Liver (tissue), 9 donors: ENCODE measurements around the gene CADPS. TPM values are rescaled to one million over a fixed set of nuclear protein-coding genes. Genes with fewer than 3 reads are reported as not detected.

Experiments used
- DNase-seq: peaks from one replicate; pipeline ENCODE4 v3.0.0-alpha.2; 2017; ENCODE audit warnings: low spot score
- H3K27ac ChIP-seq, 2 donors: one replicate each; pipeline ENCODE4 v1.7.0; 2013; ENCODE audit warnings: inconsistent platforms in 2 of 2, low read length in 2 of 2, control low read depth in 1 of 2, low read depth in 1 of 2, mild to moderate bottlenecking in 1 of 2
- H3K27me3 ChIP-seq, 4 donors: one replicate each; pipeline versions ENCODE4 v1.6.1 to v1.7.0; 2013; ENCODE audit warnings: low read length in 3 of 4, inconsistent platforms in 1 of 4, mild to moderate bottlenecking in 1 of 4, moderate library complexity in 1 of 4; ENCODE audit not compliant: control insufficient read depth in 4 of 4, insufficient read depth in 4 of 4
- H3K36me3 ChIP-seq, 4 donors: one replicate each; pipeline versions ENCODE4 v1.6.1 to v1.7.0; 2013; ENCODE audit warnings: low read length in 3 of 4, mild to moderate bottlenecking in 3 of 4, low read depth in 1 of 4, moderate library complexity in 1 of 4; ENCODE audit not compliant: control insufficient read depth in 4 of 4, insufficient read depth in 3 of 4
- H3K4me1 ChIP-seq, 4 donors: one replicate each; pipeline versions ENCODE4 v1.6.1 to v1.7.0; 2013; ENCODE audit warnings: low read length in 3 of 4, mild to moderate bottlenecking in 3 of 4, moderate library complexity in 1 of 4; ENCODE audit not compliant: control insufficient read depth in 4 of 4, insufficient read depth in 4 of 4
- H3K4me3 ChIP-seq, 3 donors: one replicate each; pipeline versions ENCODE4 v1.6.1 to v1.7.0; 2013; ENCODE audit warnings: low read length in 3 of 3, control low read depth in 1 of 3, low read depth in 1 of 3, mild to moderate bottlenecking in 1 of 3
- H3K9ac ChIP-seq, 2 donors: one replicate each; pipeline ENCODE4 v1.7.0; 2013; ENCODE audit warnings: low read length in 2 of 2, mild to moderate bottlenecking in 2 of 2, moderate library complexity in 2 of 2, control low read depth in 1 of 2, low read depth in 1 of 2
- H3K9me3 ChIP-seq, 4 donors: one replicate each; pipeline versions ENCODE4 v1.6.1 to v1.7.0; 2013; ENCODE audit warnings: low read length in 3 of 4; ENCODE audit not compliant: control insufficient read depth in 4 of 4
- EGR1 ChIP-seq, 2 donors: IDR thresholded peaks; 2 replicates each; pipeline ENCODE4 v1.6.1; 2016 to 2018; ENCODE audit warnings: antibody characterized with exemption in 2 of 2, low read depth in 2 of 2
- FOXA1 ChIP-seq: IDR thresholded peaks from 2 replicates; pipeline ENCODE4 v1.6.1; 2016; ENCODE audit warnings: antibody characterized with exemption
- FOXA2 ChIP-seq: IDR thresholded peaks from 2 replicates; pipeline ENCODE4 v1.6.1; 2016; ENCODE audit warnings: antibody characterized with exemption
- GABPA ChIP-seq, 2 donors: IDR thresholded peaks in 1 of 2; conservative IDR thresholded peaks in 1 of 2; 2 replicates each; pipeline ENCODE4 v1.6.1; 2016; ENCODE audit warnings: antibody characterized with exemption in 2 of 2, mild to moderate bottlenecking in 1 of 2, moderate library complexity in 1 of 2
- HNF4A ChIP-seq, 2 donors: conservative IDR thresholded peaks; 2 replicates each; pipeline ENCODE4 v1.6.1; 2016; ENCODE audit warnings: antibody characterized with exemption in 2 of 2, mild to moderate bottlenecking in 2 of 2
- HNF4G ChIP-seq: IDR thresholded peaks from 2 replicates; pipeline ENCODE4 v1.6.1; 2016; ENCODE audit warnings: antibody characterized with exemption
- JUND ChIP-seq, 2 donors: IDR thresholded peaks; 2 replicates each; pipeline ENCODE4 v1.6.1; 2016; ENCODE audit warnings: antibody characterized with exemption in 2 of 2
- MAX ChIP-seq: IDR thresholded peaks from 2 replicates; pipeline ENCODE4 v1.6.1; 2016; ENCODE audit warnings: antibody characterized with exemption
- NR2F2 ChIP-seq: IDR thresholded peaks from 2 replicates; pipeline ENCODE4 v1.6.1; 2016; ENCODE audit warnings: antibody characterized with exemption
- RAD21 ChIP-seq, 2 donors: IDR thresholded peaks; 2 replicates each; pipeline ENCODE4 v1.6.1; 2016; ENCODE audit warnings: antibody characterized with exemption in 2 of 2, mild to moderate bottlenecking in 2 of 2
- REST ChIP-seq: IDR thresholded peaks from 2 replicates; pipeline ENCODE4 v1.6.1; 2016; ENCODE audit warnings: antibody characterized with exemption, mild to moderate bottlenecking
- RXRA ChIP-seq, 2 donors: IDR thresholded peaks; 2 replicates each; pipeline ENCODE4 v1.6.1; 2017 to 2018; ENCODE audit warnings: antibody characterized with exemption in 2 of 2, mild to moderate bottlenecking in 1 of 2
- YY1 ChIP-seq: IDR thresholded peaks from 2 replicates; pipeline ENCODE4 v1.6.1; 2016; ENCODE audit warnings: antibody characterized with exemption, mild to moderate bottlenecking
- ZBTB33 ChIP-seq: IDR thresholded peaks from 2 replicates; pipeline ENCODE4 v1.6.1; 2016; ENCODE audit warnings: antibody characterized with exemption
- WGBS: extraction: QIAGEN DNeasy Blood & Tissue Kit; methylation state at CpG from one replicate; pipeline ENCODE4 v1.1.7; 2013; 5-methylcytosine and 5-hydroxymethylcytosine counted together
- polyA plus RNA-seq, 2 donors: library from polyadenylated mRNA; stranded (reverse) in 1 of 2; unstranded in 1 of 2; fragments of 200-250 nt in 1 of 2; fragments of >200 nt in 1 of 2; fragmentation: Nextera tagmentation in 1 of 2; extraction: Ambion mirVana in 1 of 2; gene quantifications; one replicate each; pipeline versions ENCODE4 v1.2.1 to v1.2.3, GENCODE V29; 2013 to 2015
- total RNA-seq, 2 donors: library from RNA; depleted of rRNA; stranded (reverse); fragments of >200 nt; gene quantifications; one replicate each; pipeline ENCODE4 v1.2.3, GENCODE V29; 2014
- donor health status: healthy.
- donor health status: healthy.
- donor health status: healthy.
- donor health status: healthy.
- donor health status: healthy.

Gene CADPS
- total and polyA plus RNA-seq, 4 donors, result 0.05 to 0.37 (median 0.17) TPM; not detected in 1

GRCh38 chr3:62678841-62679240, 196.4 kb downstream of the CADPS start:
- DNase-seq, result no peak
- Histone ChIP-seq H3K27ac (no peak overlapping the region), H3K4me3 (no peak overlapping the region), H3K36me3 (no peaks in the 10 kb centered on the region), H3K4me1 (no peaks in the 10 kb centered on the region), H3K9me3 (no peaks in the 10 kb centered on the region), H3K27me3 (peaks cover 0 to 2% (median 0%) of the 10 kb centered on the region in 4 donors), H3K9ac (no peak overlapping the region)
- TF ChIP-seq MAX (no peak), JUND (IDR thresholded peaks at IDR 0.05) (no peak), RXRA (IDR thresholded peaks at IDR 0.05) (no peak), HNF4G (no peak), FOXA2 (no peak), HNF4A (conservative IDR thresholded peaks at IDR 0.05) (no peak), RAD21 (IDR thresholded peaks at IDR 0.05) (no peak)
- WGBS, result 71% methylated on average over 3 of the region's 3 CpGs

DNA sequence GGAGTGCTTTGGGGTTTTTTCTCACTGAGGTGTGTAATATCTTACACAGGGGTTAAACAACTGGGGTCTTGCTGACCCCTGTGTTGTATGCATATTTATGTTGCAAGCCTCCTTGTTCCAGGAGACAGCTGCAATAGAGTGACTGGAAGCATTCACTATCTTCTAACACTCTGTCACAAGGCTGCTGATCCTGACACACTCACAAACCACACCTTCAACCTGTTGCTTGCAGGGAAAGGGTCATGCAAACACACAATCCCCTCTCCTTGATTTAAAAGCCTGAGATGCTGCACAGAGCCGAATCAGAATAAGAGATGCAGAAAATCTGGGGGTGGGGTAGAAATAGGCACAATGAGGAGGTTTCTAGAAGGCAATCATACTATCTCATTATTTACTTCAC, 197.3 kb downstream of the CADPS start:
- Histone ChIP-seq H3K27me3 (peaks cover 0 to 2% (median 0%) of the 10 kb centered on the region in 4 donors), H3K9ac (no peak overlapping the region), H3K36me3 (no peaks in the 10 kb centered on the region), H3K9me3 (no peaks in the 10 kb centered on the region), H3K4me1 (no peaks in the 10 kb centered on the region), H3K4me3 (no peak overlapping the region), H3K27ac (no peak overlapping the region)
- WGBS, result 42% methylated on average over 1 of the region's 1 CpG
- DNase-seq, result no peak
- no peak for TF ChIP-seq RAD21 (IDR thresholded peaks at IDR 0.05)
- TF ChIP-seq GABPA (IDR thresholded peaks at IDR 0.05 in 1 of 2, conservative IDR thresholded peaks at IDR 0.05 in 1 of 2), result no peak
- TF ChIP-seq HNF4G, result no peak
- no peak for TF ChIP-seq REST
- TF ChIP-seq HNF4A (conservative IDR thresholded peaks at IDR 0.05), result no peak
- no peak for TF ChIP-seq FOXA2
- TF ChIP-seq NR2F2, result no peak
- no peak for TF ChIP-seq YY1
- TF ChIP-seq RXRA (IDR thresholded peaks at IDR 0.05), result no peak
- TF ChIP-seq FOXA1, result no peak

DNA sequence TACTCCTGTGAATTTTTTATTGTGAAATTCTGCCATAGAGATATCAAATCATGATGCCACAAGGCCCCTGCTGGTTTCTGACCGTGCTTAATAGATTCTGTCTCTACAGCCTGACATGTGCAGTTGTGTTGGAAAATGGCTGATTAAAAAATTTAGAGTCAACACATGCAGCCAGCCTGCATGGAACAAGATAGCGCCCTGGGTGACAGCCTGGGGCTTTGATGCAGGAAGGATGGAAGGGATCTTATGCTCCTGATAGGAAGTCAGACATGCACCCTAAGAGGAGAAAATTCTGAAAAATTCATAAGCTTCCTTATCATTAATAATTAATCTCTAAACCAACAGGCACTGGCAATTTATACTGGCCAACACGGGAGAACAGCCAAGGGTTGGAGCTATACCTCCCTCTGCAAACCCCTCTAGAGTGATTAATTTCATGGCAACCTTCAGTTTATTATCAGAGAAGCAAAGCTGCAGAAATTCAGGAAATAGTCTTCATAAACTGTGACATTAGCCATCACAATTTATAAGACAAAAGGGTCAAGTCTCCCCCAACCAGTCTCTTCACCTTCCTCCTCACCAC, 198.4 kb downstream of the CADPS start:
- Histone ChIP-seq H3K9ac (no peak overlapping the region), H3K4me1 (no peaks in the 10 kb centered on the region), H3K27ac (no peak overlapping the region), H3K9me3 (no peaks in the 10 kb centered on the region), H3K27me3 (peaks cover 0 to 2% (median 0%) of the 10 kb centered on the region in 4 donors), H3K36me3 (no peaks in the 10 kb centered on the region), H3K4me3 (no peak overlapping the region)
- no peak for TF ChIP-seq ZBTB33
- no peak for TF ChIP-seq JUND (IDR thresholded peaks at IDR 0.05)
- no peak for TF ChIP-seq NR2F2
- no peak for TF ChIP-seq EGR1 (IDR thresholded peaks at IDR 0.05; ENCODE audit: low read depth in 2 of 2)
- no peak for DNase-seq
- 68% methylated on average over 3 of the region's 3 CpGs for WGBS
